ENCODE results near the gene RAD23B. TPM values are rescaled to one million over a fixed set of nuclear protein-coding genes. Genes with fewer than 3 reads are reported as not detected.
A peak's percentile ranks its signal among the peaks of the same experiment; 100 is the strongest.

Gene RAD23B
- total and polyA plus RNA-seq, 2 of the 13 experiments (the other 11 are each of a cell fraction or from before 2014, with no cell fraction given), result 133 to 156 TPM

- TF ChIP-seq MXI1 (IDR thresholded peaks at IDR 0.05; ENCODE audit: borderline replicate concordance, low read depth, low read length), result peak; percentile 20; the same call in 1 of the 3 replicates
- no peak for TF ChIP-seq ZNF589 (CRISPR knock-in tag; conservative IDR thresholded peaks at IDR 0.05)
- TF ChIP-seq ZNF75D (CRISPR knock-in tag; IDR thresholded peaks at IDR 0.05; ENCODE audit: borderline replicate concordance), result no peak
- TF ChIP-seq ZNF20 (CRISPR knock-in tag; IDR thresholded peaks at IDR 0.05), result no peak
- TF ChIP-seq, protein P1, sequence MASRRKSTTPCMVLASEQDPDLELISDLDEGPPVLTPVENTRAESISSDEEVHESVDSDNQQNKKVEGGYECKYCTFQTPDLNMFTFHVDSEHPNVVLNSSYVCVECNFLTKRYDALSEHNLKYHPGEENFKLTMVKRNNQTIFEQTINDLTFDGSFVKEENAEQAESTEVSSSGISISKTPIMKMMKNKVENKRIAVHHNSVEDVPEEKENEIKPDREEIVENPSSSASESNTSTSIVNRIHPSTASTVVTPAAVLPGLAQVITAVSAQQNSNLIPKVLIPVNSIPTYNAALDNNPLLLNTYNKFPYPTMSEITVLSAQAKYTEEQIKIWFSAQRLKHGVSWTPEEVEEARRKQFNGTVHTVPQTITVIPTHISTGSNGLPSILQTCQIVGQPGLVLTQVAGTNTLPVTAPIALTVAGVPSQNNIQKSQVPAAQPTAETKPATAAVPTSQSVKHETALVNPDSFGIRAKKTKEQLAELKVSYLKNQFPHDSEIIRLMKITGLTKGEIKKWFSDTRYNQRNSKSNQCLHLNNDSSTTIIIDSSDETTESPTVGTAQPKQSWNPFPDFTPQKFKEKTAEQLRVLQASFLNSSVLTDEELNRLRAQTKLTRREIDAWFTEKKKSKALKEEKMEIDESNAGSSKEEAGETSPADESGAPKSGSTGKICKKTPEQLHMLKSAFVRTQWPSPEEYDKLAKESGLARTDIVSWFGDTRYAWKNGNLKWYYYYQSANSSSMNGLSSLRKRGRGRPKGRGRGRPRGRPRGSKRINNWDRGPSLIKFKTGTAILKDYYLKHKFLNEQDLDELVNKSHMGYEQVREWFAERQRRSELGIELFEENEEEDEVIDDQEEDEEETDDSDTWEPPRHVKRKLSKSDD (CRISPR knock-in tag; IDR thresholded peaks at IDR 0.05; ENCODE audit: low read depth), result no peak
- no peak for TF ChIP-seq STAG1 (CRISPR knock-in tag; IDR thresholded peaks at IDR 0.05)
- TF ChIP-seq ZNF766 (CRISPR knock-in tag; IDR thresholded peaks at IDR 0.05; ENCODE audit: borderline replicate concordance), result no peak
- no peak for TF ChIP-seq ZNF879 (CRISPR knock-in tag; IDR thresholded peaks at IDR 0.05)
- TF ChIP-seq SAP130 (CRISPR knock-in tag; IDR thresholded peaks at IDR 0.05; ENCODE audit: low read depth), result peak; percentile 81
- no peak for TF ChIP-seq ZFP41 (CRISPR knock-in tag; IDR thresholded peaks at IDR 0.05; ENCODE audit: borderline replicate concordance)
- no peak for TF ChIP-seq ZNF224 (CRISPR knock-in tag; IDR thresholded peaks at IDR 0.05)
- TF ChIP-seq, protein P2, sequence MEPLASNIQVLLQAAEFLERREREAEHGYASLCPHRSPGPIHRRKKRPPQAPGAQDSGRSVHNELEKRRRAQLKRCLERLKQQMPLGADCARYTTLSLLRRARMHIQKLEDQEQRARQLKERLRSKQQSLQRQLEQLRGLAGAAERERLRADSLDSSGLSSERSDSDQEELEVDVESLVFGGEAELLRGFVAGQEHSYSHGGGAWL (CRISPR knock-in tag; IDR thresholded peaks at IDR 0.05), result no peak
- TF ChIP-seq CBX5 (CRISPR knock-in tag; IDR thresholded peaks at IDR 0.05; ENCODE audit: borderline replicate concordance), result no peak
- TF ChIP-seq ZEB1 (IDR thresholded peaks at IDR 0.05; ENCODE audit: insufficient replicate concordance, low read depth), result no peak
- no peak for TF ChIP-seq ZNF251 (CRISPR knock-in tag; IDR thresholded peaks at IDR 0.05)
- no peak for TF ChIP-seq RAD21 (CRISPR knock-in tag; IDR thresholded peaks at IDR 0.05)
- no peak for TF ChIP-seq DNMT1 (CRISPR knock-in tag; IDR thresholded peaks at IDR 0.05)
- no peak for TF ChIP-seq NFIB (CRISPR knock-in tag; IDR thresholded peaks at IDR 0.05; ENCODE audit: borderline replicate concordance)
- no peak for TF ChIP-seq ATM (IDR thresholded peaks at IDR 0.05; ENCODE audit: borderline replicate concordance)
- TF ChIP-seq DPF2 (CRISPR knock-in tag; IDR thresholded peaks at IDR 0.05; ENCODE audit: borderline replicate concordance, low read depth), result no peak
- TF ChIP-seq, protein P3, sequence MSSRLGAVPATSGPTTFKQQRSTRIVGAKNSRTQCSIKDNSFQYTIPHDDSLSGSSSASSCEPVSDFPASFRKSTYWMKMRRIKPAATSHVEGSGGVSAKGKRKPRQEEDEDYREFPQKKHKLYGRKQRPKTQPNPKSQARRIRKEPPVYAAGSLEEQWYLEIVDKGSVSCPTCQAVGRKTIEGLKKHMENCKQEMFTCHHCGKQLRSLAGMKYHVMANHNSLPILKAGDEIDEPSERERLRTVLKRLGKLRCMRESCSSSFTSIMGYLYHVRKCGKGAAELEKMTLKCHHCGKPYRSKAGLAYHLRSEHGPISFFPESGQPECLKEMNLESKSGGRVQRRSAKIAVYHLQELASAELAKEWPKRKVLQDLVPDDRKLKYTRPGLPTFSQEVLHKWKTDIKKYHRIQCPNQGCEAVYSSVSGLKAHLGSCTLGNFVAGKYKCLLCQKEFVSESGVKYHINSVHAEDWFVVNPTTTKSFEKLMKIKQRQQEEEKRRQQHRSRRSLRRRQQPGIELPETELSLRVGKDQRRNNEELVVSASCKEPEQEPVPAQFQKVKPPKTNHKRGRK (CRISPR knock-in tag; IDR thresholded peaks at IDR 0.05), result no peak
- TF ChIP-seq, protein P4, sequence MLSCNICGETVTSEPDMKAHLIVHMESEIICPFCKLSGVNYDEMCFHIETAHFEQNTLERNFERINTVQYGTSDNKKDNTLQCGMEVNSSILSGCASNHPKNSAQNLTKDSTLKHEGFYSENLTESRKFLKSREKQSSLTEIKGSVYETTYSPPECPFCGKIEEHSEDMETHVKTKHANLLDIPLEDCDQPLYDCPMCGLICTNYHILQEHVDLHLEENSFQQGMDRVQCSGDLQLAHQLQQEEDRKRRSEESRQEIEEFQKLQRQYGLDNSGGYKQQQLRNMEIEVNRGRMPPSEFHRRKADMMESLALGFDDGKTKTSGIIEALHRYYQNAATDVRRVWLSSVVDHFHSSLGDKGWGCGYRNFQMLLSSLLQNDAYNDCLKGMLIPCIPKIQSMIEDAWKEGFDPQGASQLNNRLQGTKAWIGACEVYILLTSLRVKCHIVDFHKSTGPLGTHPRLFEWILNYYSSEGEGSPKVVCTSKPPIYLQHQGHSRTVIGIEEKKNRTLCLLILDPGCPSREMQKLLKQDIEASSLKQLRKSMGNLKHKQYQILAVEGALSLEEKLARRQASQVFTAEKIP (CRISPR knock-in tag; IDR thresholded peaks at IDR 0.05; ENCODE audit: borderline replicate concordance), result no peak
- TF ChIP-seq ZNF230 (CRISPR knock-in tag; IDR thresholded peaks at IDR 0.05), result no peak
- TF ChIP-seq CHD4 (IDR thresholded peaks at IDR 0.05; ENCODE audit: borderline replicate concordance, low read length), result no peak
- no peak for TF ChIP-seq PHF21A (CRISPR knock-in tag; IDR thresholded peaks at IDR 0.05)
- TF ChIP-seq FIP1L1 (IDR thresholded peaks at IDR 0.05; ENCODE audit: borderline replicate concordance, insufficient read depth, low read depth, low read length), result no peak
Observed at GRCh38 chr9:107286057-107286456, 3.0 kb downstream of the RAD23B start (continued).

Measured in HepG2 (cell line).